HG03159 (cell line): ENCODE results near the gene MPP4.
"Not testable (repeated sequence)": the region's sequence is repeated elsewhere in the genome, so short reads cannot be mapped to it uniquely, and the experiment has no call there.

Source experiments
- ATAC-seq: cut with Tn5 transposase; IDR thresholded peaks from one replicate; pipeline ENCODE4 v1.9.1; 2021; ENCODE audit warnings: mild to moderate bottlenecking, moderate library complexity; ENCODE audit not compliant: unreplicated experiment

Gene MPP4

DNA sequence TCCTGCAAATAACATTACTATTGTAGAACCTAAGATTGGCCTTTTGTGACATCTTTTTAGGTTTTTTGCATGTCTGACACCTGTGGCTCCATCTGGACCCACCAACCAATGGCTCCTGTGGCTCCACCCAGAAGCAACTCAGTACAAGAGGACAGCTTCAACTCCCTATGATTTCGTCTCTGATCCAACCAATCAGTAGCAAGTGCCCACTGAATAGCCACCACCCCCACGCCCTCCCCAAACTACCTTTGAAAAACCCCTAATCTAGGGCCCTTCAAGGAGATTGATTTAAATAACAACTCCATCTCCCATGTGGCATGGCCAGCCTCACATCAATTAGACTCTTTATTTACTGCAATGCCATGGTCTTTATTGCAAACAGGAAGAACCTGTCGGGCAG is 23.6 kb downstream of the MPP4 start:
- no peak for ATAC-seq

DNA sequence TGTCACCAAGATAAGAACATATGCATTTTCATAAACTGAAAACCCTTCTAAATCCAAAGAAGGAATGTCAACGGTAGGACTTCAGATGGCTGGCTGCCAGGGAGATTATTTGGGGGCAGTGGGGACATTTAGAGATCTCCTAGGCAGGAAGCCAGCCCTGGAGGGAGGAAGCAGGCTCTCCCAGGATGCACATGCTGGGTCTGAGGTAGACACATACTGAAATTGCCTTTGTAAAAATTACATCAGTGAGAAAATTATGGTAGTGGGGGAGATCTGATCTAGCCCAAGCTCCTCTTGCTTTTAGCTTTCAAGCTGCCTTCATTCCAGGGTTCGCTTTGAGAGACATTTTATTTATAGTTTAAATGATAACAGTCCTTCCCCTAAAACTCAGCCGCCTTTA is 24.1 kb downstream of the MPP4 start:
- no peak for ATAC-seq

GRCh38 chr2:201673546-201673945 is 24.9 kb downstream of the MPP4 start:
- no peak for ATAC-seq

DNA sequence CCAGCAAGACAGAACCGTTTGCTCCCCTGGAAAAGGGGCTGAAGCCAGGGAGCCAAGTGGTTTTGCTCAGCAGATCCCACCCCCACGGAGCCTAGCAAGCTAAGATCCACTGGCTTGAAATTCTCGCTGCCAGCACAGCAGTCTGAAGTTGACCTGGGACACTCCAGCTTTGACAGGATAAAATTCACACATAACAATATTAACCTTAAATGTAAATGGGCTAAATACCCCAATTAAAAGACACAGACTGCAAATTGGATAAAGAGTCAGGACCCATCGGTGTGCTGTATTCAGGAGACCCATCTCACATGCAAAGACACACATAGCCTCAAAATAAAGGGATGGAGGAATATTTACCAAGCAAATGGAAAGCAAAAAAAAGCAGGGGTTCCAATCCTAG is 27.2 kb downstream of the MPP4 start:
- ATAC-seq: not testable (repeated sequence)

DNA sequence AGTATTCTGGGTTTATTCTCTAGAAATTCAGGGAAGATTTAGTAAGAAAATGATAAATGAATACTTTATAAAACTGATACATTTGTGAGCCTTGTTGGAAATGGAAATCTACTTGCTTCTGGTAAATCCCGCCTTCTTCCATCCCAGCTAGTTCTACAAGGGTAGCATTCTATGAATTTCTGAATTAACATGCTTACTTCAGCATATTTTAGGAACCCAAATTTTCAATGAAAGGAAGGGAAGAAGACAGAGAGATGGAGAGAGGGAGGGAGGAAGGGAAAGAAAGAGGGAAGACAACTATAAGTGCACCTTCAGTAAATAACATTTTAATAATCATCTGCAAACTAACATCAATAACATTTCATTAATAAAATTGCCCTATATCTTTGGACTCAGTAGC is 28.6 kb downstream of the MPP4 start:
- no peak for ATAC-seq

DNA sequence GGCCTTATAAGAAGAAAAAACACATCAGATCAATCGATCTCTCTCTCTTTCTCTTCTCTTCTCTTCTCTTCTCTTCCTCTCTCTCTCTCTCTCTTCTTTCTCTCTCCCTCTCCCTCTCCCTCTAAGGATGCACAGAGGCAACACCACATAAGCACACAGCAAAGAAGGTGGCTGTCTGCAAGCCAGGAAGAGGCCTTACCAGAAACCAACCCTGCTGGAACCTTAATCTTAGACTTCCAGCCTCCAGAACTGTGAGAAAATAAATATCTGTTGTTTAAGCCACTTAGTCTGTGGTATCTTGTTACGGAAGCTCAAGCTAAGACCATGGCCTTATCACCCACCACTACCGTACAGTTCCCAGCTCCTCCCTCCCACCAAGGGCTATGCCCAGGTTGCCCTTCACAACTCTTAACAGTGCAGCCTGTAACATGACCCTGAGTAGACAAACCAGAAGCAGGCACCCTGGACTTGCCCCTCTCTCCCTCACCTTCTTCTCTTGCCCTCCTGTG is 30.0 kb downstream of the MPP4 start:
- ATAC-seq: no peak

DNA sequence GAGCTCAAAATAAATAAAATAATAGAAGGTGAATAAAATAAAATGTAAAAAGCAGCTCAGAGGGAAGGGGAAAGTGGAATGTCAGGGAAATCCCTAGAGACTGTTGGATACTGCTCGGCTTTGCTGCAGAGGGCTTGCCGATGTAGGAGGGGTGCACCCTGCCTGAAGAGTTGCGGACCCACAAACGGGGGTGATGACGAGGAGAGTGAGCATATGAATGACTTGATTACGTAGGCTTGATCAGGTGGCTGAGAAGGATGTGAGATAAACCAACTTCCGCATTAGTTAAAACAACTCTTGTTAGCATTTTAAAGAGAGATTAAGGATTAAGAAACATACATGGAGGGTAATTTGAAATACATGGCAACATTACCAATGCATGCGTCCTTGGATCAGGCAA is 34.1 kb downstream of the MPP4 start:
- no peak for ATAC-seq

- no peak for ATAC-seq
Observed at GRCh38 chr2:201661366-201661765, 37.1 kb downstream of the MPP4 start.

DNA sequence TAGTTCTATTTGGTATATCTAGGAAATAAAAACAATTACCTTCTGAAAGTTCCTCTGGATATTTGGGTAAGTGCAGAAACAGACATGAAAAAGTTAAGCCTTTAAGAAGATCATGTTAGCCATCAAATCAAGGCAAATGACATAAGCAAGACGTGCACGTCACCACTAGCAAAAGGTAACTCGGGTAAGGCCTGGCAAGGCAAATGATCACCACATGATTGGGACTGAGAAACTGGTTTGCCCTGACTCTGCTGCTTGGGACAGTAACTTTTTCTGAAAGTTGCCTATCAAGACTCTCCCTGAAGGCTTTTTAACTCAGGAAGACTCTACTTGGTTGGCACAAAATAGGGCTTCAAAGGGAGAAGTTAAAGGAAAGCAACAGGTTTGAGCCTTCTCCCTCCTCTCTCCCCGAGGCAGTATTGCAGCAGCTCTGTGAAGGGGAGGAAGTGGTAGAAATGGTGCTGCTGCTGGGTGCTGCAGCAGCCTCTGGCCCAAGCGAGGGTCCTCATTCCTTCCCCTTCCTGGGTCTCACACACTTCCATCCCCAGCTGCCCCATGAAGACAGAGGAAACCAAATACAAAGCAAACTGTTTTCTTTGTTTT is 38.0 kb downstream of the MPP4 start:
- ATAC-seq: no peak

DNA sequence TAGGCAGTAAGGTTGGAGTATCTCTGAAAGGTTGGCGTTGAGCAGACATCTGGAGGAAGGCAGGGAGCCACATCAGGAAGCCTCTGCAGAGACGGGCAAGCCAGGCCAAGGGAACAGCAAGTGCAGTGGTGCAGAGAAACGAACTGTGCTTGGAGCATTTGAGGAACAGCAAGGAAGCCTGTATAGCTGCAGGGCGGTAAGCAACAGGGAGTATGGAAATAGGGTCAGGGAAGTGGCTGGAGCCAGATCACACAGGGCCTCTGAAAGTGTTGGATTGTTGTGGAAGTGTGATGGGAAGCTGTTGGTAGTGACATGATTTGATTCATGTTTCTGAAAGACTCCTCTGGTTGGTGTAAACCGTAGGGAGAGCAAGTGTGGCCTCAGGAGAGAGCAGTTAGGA is 41.7 kb downstream of the MPP4 start:
- no peak for ATAC-seq

GRCh38 chr2:201656102-201656501 is 42.3 kb downstream of the MPP4 start:
- ATAC-seq: no peak

DNA sequence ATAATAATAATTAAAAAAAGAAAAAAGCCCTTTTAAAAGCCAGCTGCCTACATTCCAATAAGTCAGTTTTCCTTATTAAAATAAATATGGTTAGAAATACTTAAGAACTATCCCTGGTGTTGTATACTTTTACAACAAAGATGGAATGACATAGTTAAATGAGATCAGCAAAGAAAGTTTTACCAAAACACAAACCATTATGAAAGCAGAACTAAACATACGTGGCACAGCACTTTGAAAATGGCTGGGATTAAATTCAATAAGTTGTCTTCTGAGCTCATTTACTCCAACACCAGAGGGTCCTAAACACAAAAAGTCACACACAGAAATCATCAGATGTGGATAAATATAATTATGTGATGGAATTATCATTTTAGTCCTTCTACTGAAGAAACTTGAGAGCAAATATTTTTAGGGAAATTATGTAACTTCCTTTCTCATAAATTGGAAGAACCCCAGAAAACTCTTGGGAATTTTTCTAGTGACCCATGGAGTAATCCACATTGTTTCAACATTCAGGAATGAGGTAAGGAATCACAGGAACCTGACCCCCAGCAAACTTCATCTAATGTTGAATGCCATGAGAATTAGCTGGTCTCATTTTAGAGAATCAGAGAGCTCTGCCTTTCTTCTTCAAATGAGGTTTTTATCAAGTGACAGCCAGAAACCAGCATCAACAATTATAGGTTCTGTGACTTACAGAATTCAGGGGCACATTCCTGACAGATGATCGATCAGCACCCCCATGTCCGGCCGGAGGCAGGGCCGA is 43.6 kb downstream of the MPP4 start:
- no peak for ATAC-seq

- ATAC-seq: no peak
Observed at GRCh38 chr2:201653221-201653620, 45.2 kb downstream of the MPP4 start.

GRCh38 chr2:201649442-201649841 is 49.0 kb downstream of the MPP4 start:
- no peak for ATAC-seq

DNA sequence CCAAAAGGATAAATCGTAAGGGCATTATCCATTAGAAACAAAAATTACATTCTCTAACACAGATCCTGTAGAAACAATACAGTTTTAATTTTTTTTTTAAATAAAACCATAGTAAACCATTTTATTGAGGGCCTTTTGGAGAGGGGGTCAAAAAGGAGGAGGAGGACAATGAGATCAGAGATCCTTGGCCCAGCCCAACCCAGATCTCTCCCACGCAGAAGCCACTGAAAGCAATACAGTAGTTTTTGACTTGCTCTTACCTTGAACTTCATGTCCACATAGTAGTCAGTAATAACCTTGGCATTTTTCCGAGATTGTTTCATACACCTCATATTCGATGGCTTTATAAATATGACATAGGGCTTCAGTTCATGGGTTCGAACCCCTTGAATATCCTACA is 51.0 kb downstream of the MPP4 start:
- ATAC-seq: no peak

- ATAC-seq: no peak
Observed at GRCh38 chr2:201644001-201644400, 54.4 kb downstream of the MPP4 start.

GRCh38 chr2:201643216-201643890 is 55.1 kb downstream of the MPP4 start, which contains the start of gene TMEM237:
Gene TMEM237, minus strand, starts transcription at chr2:201643503. Its CDS starts 103 bp downstream, at chr2:201643400.
- peak; percentile 36 for ATAC-seq

DNA sequence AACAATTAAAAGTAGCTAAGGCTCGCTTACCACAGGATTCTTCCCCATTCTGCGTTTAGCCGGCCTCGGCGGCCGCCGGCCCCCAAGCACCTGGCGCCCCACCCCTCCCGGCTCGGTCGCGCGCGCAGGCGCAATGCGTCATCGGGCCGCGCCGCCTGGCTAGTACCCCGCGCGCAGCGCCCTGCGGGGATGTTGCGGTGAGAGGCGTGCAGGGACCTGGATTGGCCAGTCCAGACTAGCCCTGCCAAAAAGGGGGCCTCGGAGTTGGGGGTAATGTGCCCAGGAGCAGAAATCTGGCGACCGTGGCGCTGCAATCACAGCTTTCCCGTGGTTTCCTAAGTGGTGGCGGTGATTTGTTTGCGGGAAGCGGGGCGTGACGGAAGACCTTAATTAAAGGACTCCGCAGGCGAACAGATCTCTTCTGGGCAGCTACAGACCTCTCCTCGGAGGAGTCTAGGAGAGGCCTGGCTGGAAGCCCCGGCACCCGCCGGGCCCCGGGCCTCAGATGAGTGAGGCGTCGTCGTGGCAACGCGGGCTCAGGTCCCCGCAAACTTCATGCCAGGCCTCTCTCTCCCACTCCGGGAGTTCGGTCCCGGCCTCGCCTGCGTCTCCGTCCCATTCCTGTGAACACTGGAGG is 55.7 kb downstream of the MPP4 start:
- peak; percentile 83 for ATAC-seq

DNA sequence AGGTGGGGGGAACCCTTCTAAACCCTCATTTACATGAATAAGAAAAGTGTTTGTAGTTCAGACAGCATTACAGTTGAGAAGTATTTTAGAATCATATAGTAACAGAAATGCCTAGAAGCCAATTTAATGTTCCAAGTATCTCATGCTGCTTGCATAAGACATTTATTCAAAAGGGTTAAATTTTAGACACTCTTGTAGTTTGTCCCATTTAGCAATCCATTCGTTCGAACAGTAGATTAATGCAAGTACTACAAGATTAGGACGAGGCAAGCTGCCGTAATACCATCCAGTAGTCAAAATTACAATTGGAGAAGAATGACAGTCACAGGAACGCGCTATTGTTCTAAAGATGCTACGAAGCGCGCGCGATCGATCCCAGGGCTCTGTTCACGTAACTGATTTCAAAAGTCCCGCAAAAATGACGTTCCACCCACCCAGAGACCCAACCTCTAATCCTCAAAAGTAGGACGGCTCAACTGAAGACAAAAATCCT is 56.3 kb downstream of the MPP4 start:
- peak; percentile 24 for ATAC-seq

DNA sequence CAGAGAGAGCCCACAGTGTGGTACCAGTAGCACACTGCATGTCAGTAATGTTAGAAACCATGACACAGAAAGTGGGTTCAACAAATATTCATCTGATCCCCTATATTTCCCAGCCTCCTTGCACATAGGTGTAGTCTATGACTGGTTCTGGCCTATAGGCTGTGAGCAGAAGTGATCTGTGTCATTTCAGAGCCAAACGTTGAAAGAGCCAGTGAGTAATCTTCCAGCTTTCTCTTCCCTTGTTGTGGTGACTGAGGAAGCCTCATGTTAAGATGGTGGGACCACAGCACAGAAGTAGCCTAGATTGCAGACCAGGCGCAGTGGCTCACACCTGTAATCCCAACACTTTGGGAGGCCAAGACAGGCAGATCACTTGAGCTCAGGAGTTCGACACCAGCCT is 59.2 kb downstream of the MPP4 start:
- ATAC-seq: no peak

DNA sequence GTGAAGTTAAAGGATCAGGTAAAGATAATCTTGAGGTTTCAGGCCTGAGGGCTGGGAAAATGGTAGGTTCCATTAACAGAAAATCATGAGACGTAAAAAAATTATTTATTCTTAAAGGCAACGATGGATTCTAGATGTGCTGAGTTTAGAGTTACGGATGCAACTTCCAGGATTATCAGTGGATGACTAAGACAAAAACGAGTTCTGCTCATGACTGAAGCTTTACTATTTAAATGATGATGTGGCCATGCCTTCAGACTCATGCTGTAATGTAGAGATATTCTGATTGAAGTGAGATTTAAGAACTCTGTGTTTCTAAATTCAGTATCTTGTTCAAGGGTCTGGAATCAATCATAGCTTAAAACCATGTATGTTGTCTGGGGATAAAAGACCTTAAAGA is 60.1 kb downstream of the MPP4 start:
- no peak for ATAC-seq
